GM19455 (cell line): Measurements from ENCODE around the gene OR6S1.
"Not testable (repeated sequence)": the region's sequence is repeated elsewhere in the genome, so short reads cannot be mapped to it uniquely, and the experiment has no call there.

ENCODE experiments used
- ATAC-seq: cut with Tn5 transposase; IDR thresholded peaks from one replicate; pipeline ENCODE4 v1.9.1; 2021; ENCODE audit not compliant: unreplicated experiment

The OR6S1 gene

GRCh38 chr14:20631880-20632389 is 9.6 kb downstream of the OR6S1 start:
- ATAC-seq: no peak

- no peak for ATAC-seq
Observed at GRCh38 chr14:20631023-20631879, 10.2 kb downstream of the OR6S1 start.

- no peak for ATAC-seq
Observed at GRCh38 chr14:20630340-20631022, 11.0 kb downstream of the OR6S1 start.

GRCh38 chr14:20628063-20628854 is 13.2 kb downstream of the OR6S1 start:
- ATAC-seq: no peak

- no peak for ATAC-seq
Observed at GRCh38 chr14:20627346-20628027, 14.0 kb downstream of the OR6S1 start.

- no peak for ATAC-seq
Observed at GRCh38 chr14:20626274-20626673, 15.2 kb downstream of the OR6S1 start.

GRCh38 chr14:20624495-20625070 is 16.9 kb downstream of the OR6S1 start:
- ATAC-seq: no peak

GRCh38 chr14:20623798-20624197 is 17.7 kb downstream of the OR6S1 start:
- no peak for ATAC-seq

- no peak for ATAC-seq
Observed at GRCh38 chr14:20622816-20623291, 18.6 kb downstream of the OR6S1 start.

GRCh38 chr14:20620798-20621478 is 20.6 kb downstream of the OR6S1 start:
- no peak for ATAC-seq

GRCh38 chr14:20619688-20620087 is 21.8 kb downstream of the OR6S1 start:
- ATAC-seq: not testable (repeated sequence)

- ATAC-seq: no peak
Observed at GRCh38 chr14:20618271-20618749, 23.2 kb downstream of the OR6S1 start.

- no peak for ATAC-seq
Observed at GRCh38 chr14:20617138-20618003, 24.1 kb downstream of the OR6S1 start.

- no peak for ATAC-seq
Observed at GRCh38 chr14:20615996-20616395, 25.5 kb downstream of the OR6S1 start.

- ATAC-seq: peak; percentile 4
Observed at GRCh38 chr14:20614038-20614840, 27.3 kb downstream of the OR6S1 start.

- peak; percentile 68 for ATAC-seq
Observed at GRCh38 chr14:20613094-20614037, 28.1 kb downstream of the OR6S1 start.

GRCh38 chr14:20612403-20612802 is 29.1 kb downstream of the OR6S1 start:
- ATAC-seq: no peak
